ENCODE results near the gene MVB12B.

MVB12B gene

GRCh38 chr9:126494264-126494663 lies 167.6 kb downstream of the MVB12B start:
- no peak for DNase-seq (ENCODE audit: low read depth)

- no peak for DNase-seq (ENCODE audit: low read depth)
Observed at GRCh38 chr9:126494746-126495145, 168.1 kb downstream of the MVB12B start.

- DNase-seq (ENCODE audit: low read depth): no peak
Observed at GRCh38 chr9:126495411-126496180, 169.0 kb downstream of the MVB12B start.

GRCh38 chr9:126496181-126496576 lies 169.6 kb downstream of the MVB12B start:
- no peak for DNase-seq (ENCODE audit: low read depth)

GRCh38 chr9:126496781-126497659 lies 170.4 kb downstream of the MVB12B start:
- no peak for DNase-seq (ENCODE audit: low read depth)

- no peak for DNase-seq (ENCODE audit: low read depth)
Observed at GRCh38 chr9:126497660-126498275, 171.1 kb downstream of the MVB12B start.

- no peak for DNase-seq (ENCODE audit: low read depth)
Observed at GRCh38 chr9:126498331-126498730, 171.7 kb downstream of the MVB12B start.

- no peak for DNase-seq (ENCODE audit: low read depth)
Observed at GRCh38 chr9:126499005-126499910, 172.6 kb downstream of the MVB12B start.

GRCh38 chr9:126499911-126500599 lies 173.4 kb downstream of the MVB12B start:
- DNase-seq (ENCODE audit: low read depth): no peak

GRCh38 chr9:126500600-126501382 lies 174.2 kb downstream of the MVB12B start:
- peak; percentile 38 for DNase-seq (ENCODE audit: low read depth)

GRCh38 chr9:126501383-126502331 lies 175.0 kb downstream of the MVB12B start:
- no peak for DNase-seq (ENCODE audit: low read depth)

GRCh38 chr9:126502417-126503332 lies 176.0 kb downstream of the MVB12B start:
- DNase-seq (ENCODE audit: low read depth): no peak

- DNase-seq (ENCODE audit: low read depth): no peak
Observed at GRCh38 chr9:126503333-126504085, 176.9 kb downstream of the MVB12B start.

- DNase-seq (ENCODE audit: low read depth): no peak
Observed at GRCh38 chr9:126504086-126504976, 177.7 kb downstream of the MVB12B start.

- DNase-seq (ENCODE audit: low read depth): no peak
Observed at GRCh38 chr9:126504977-126505455, 178.4 kb downstream of the MVB12B start.
